ENCODE data around the gene HIC1. TPM values are rescaled to one million over a fixed set of nuclear protein-coding genes. Genes with fewer than 3 reads are reported as not detected.

HIC1 gene
- total RNA-seq, 1 experiment from 2014 or later = 1.4 TPM

- ATAC-seq = no peak
- in situ Hi-C loops (cut with HindIII; ENCODE audit: low pct_unique_long_range_greater_than_20kb, low sequenced_read_pairs) (no loop called here), intact Hi-C loops (cut with micrococcal nuclease; ENCODE audit: unreplicated experiment) (no loop called here)
- Histone ChIP-seq H3K9me3 (ENCODE audit: control insufficient read depth, insufficient read depth, low read depth, low read length) (no peaks in the 10 kb centered on the region), H3K36me3 (ENCODE audit: control insufficient read depth, insufficient read depth, low read length) (no peaks in the 10 kb centered on the region), H3K4me1 (ENCODE audit: control insufficient read depth, insufficient read depth, low read length) (no peaks in the 10 kb centered on the region), H3K27ac (ENCODE audit: low read length) (no peak overlapping the region), H3K27me3 (ENCODE audit: control insufficient read depth, insufficient read depth, low read length) (no peaks in the 10 kb centered on the region; the same call in 1 of the 2 replicates), H3K4me3 (ENCODE audit: low read depth in 2 of 2, low read length in 2 of 2) (no peak overlapping the region)
- BruUV-seq (replicated peaks) = no TSS peak
- no peak for TF ChIP-seq POLR2AphosphoS5 (IDR thresholded peaks at IDR 0.05; ENCODE audit: low read depth, low read length)
- no peak for TF ChIP-seq TCF7L2 (IDR thresholded peaks at IDR 0.05; ENCODE audit: low read depth, low read length)
- TF ChIP-seq, protein P1, sequence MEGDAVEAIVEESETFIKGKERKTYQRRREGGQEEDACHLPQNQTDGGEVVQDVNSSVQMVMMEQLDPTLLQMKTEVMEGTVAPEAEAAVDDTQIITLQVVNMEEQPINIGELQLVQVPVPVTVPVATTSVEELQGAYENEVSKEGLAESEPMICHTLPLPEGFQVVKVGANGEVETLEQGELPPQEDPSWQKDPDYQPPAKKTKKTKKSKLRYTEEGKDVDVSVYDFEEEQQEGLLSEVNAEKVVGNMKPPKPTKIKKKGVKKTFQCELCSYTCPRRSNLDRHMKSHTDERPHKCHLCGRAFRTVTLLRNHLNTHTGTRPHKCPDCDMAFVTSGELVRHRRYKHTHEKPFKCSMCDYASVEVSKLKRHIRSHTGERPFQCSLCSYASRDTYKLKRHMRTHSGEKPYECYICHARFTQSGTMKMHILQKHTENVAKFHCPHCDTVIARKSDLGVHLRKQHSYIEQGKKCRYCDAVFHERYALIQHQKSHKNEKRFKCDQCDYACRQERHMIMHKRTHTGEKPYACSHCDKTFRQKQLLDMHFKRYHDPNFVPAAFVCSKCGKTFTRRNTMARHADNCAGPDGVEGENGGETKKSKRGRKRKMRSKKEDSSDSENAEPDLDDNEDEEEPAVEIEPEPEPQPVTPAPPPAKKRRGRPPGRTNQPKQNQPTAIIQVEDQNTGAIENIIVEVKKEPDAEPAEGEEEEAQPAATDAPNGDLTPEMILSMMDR (IDR thresholded peaks at IDR 0.05) = no peak
- no peak for TF ChIP-seq SIN3A (IDR thresholded peaks at IDR 0.05; ENCODE audit: borderline replicate concordance, insufficient read depth, low read depth, low read length)
- TF ChIP-seq REST (IDR thresholded peaks at IDR 0.05; ENCODE audit: insufficient read depth in 1 of 2, low read depth in 2 of 2, low read length in 1 of 2) = no peak
- POLR2A ChIA-PET = no interaction called here
- CTCF ChIA-PET = no interaction called here
- DNase-seq (ENCODE audit: low read depth, low spot score) = no peak
Observed at GRCh38 chr17:2020721-2021120, 34.2 kb upstream of the HIC1 start.

GRCh38 chr17:2022647-2023240 is 32.2 kb upstream of the HIC1 start:
- no peak for DNase-seq (ENCODE audit: low read depth, low spot score)
- Histone ChIP-seq H3K27me3 (ENCODE audit: control insufficient read depth, insufficient read depth, low read length) (no peaks in the 10 kb centered on the region; the same call in 1 of the 2 replicates), H3K4me1 (ENCODE audit: control insufficient read depth, insufficient read depth, low read length) (no peaks in the 10 kb centered on the region), H3K27ac (ENCODE audit: low read length) (no peak overlapping the region), H3K4me3 (ENCODE audit: low read depth in 2 of 2, low read length in 2 of 2) (no peak overlapping the region), H3K36me3 (ENCODE audit: control insufficient read depth, insufficient read depth, low read length) (no peaks in the 10 kb centered on the region), H3K9me3 (ENCODE audit: control insufficient read depth, insufficient read depth, low read depth, low read length) (no peaks in the 10 kb centered on the region)
- BruUV-seq (replicated peaks) = no TSS peak
- in situ Hi-C loops (cut with HindIII; ENCODE audit: low pct_unique_long_range_greater_than_20kb, low sequenced_read_pairs) (no loop called here), intact Hi-C loops (cut with micrococcal nuclease; ENCODE audit: unreplicated experiment) (no loop called here)
- CTCF ChIA-PET = no interaction called here
- TF ChIP-seq TCF7L2 (IDR thresholded peaks at IDR 0.05; ENCODE audit: low read depth, low read length) (no peak), SIN3A (IDR thresholded peaks at IDR 0.05; ENCODE audit: borderline replicate concordance, insufficient read depth, low read depth, low read length) (no peak), POLR2AphosphoS5 (IDR thresholded peaks at IDR 0.05; ENCODE audit: low read depth, low read length) (no peak), REST (IDR thresholded peaks at IDR 0.05; ENCODE audit: insufficient read depth in 1 of 2, low read depth in 2 of 2, low read length in 1 of 2) (no peak)
- TF ChIP-seq, protein P1 (IDR thresholded peaks at IDR 0.05) = no peak
- ATAC-seq = no peak
- POLR2A ChIA-PET = no interaction called here
